COLO668 (cell line): ENCODE results near the gene SPOCD1.

ENCODE experiments used
- DNase-seq: peaks from one replicate; lab custom pipeline; 2025; ENCODE audit not compliant: unreplicated experiment; lab: John Stamatoyannopoulos, UW

Gene SPOCD1

DNA sequence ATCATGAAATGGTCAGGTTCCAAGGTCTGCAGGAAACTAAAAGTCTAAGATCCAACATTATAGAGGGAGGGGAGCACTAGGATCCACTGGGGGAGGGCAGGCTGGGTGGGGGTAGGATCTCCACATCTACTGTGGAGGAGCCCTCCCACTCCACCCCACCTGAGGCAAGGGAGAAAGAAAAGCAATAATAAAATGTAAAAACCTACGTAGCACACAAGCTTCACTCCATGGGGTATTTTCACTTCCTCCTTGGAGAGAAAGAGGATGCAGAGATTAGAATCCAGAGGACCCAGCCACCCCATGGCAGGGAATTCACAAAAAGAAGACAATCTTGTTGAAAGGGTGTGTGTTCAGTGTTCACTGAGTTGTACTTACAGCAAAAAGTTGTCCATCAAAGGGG lies 14.4 kb downstream of the SPOCD1 start:
- no peak for DNase-seq

DNA sequence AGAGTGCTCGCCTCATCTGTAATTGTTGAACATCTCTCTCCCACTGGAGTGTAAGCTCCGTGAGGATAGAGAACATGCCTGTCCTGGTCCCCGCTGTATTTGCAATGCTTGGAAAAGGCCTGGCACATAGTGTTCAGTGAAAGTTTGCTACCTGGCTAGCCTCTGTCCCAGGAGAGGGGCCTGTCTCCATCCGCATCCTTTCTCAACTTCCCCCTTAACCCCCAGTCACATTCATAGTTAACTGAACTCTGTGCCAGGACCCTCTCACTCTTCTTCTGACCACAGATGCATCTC lies 15.2 kb downstream of the SPOCD1 start:
- DNase-seq: no peak

DNA sequence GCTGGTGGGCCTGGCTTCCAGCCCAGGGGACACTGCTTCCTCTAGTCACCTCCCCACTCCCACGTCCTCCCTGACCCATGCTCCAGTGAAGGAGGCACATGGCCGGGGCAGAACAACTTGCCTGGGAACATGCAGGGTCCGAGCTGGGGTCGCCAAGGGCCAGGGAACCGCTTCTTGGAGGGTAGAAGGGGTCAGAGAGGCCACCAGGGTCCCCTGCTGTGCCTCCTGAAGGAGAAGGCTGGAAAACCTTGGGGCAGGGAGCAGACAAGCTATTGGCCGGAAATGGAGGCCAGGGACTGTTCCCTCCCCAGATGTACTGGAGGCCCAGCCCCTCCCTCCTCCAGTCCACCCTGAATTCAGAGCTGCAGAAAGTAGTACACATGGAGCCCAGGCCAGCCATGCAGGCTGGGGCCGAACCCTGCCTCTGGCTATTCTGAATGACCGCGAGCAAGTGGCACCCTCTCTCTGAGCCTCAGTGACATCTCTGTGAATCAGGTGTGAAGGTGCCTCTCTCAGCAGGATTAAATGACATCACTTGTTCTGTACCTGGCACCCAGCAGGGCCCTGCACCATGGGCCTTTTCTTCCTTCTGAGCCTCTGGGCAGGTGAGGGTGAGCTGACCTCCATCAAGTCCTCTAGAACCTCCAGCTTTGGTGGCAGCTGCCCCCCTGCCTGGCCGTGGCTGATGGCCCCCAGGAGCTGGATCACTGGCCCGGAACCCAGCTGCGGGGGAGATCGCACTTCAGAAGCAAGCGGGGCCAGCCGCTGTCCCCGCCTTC lies 15.7 kb downstream of the SPOCD1 start:
- DNase-seq: no peak

DNA sequence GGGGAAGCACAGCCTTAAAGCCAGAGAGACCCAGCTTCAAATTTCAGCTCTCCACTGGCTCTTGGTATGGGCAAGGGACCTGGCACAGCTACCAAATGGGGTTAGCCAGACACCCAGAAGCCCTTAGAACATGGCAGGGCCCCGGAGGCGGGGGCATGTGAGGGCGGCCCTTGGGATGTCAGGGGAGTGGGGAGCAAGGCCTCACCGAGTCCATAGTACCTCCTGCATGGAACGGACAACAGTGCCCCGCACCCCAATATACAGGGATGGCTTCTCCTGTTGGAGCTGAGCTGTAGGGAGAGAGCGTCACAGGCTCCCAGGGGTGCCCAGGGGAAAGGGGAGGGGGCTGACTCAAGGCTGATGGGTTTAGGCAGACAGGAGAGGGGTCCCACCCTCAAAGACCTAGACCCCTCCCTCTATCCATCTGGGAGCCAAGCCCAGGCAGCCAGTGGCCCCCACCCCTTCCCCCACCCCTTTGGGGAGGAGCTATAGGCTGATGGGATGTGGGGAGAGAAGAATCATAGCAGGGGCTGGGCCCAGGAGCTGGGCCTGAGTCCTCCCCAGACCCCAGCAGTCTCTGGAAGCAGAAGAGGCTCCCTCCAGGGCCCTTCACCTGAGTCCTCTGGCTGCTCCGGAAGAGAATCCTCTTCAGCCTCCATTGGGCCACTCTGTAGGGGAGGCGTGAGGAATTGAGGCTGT lies 16.5 kb downstream of the SPOCD1 start:
- no peak for DNase-seq

DNA sequence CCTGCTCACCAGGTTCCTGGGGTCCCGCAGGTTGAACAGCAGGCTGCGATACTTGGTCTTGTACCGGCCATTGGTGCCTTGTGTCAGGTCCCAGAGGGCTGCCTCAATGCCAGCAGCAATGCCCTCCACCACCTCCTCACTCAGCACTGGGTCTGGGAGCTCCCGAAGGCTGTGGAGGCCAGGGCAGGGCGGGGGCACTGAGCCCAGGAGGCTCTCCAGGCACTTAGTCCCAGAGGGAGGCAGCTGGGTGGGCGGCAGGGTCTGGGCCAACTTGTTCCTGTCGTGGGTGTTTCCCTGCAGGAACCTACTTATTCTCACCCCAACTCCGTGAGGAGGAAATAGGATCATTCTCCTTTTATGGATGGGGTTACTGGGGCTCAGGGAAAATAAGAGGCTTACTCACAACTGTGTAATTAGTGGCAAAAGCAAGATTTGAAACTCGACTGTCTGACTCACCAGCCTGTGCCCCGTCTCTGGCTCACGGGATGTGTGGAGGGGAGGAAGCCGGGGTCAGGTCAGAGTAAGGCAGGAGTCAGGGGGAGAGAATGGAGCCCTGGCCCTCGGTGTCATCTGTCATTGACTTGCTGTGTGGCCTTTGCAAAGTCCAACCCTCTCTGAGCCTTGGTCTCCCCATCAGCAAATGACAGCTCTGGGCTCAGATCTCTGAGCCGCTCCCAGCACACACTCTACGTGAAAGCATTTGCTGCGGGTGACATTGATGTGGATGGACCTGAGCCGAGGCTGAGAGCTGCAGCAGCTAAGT lies 17.2 kb downstream of the SPOCD1 start:
- DNase-seq: no peak

DNA sequence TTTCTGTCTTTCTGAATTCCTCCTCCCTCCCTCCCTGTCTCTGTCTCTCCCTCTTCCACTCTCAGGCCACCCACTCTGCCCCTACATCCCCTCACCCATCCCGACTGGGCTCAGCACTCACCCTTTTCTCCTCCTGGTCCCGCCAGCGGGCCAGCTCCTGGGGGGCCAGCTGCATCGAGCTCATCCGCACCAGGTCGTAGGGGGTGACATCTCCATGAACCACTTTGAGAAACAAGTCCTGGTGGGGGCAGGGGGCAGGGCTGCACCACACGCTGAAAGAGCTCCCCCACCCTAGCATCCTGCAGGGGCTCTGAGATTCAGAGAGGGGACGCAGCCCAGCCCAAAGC lies 17.8 kb downstream of the SPOCD1 start:
- DNase-seq: no peak

DNA sequence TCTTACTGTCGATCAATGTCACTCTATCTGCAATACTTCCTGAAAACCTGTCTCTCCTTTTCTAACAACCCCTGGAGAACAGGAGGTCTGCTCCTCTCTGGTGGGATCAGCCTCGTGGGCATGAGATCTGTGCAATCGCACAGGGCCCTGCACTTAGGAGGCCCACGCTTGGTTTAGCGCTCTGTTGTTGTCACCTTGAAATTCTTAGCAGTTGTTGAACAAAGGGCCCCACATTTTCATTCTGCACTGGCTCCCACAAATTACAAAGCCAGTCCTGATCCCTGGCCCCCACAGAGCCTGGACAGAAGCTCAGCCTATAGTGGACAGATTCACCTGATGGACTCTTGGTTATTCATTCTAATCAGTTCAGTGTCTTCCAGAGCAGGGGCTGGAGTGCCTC lies 18.6 kb downstream of the SPOCD1 start:
- DNase-seq: no peak

DNA sequence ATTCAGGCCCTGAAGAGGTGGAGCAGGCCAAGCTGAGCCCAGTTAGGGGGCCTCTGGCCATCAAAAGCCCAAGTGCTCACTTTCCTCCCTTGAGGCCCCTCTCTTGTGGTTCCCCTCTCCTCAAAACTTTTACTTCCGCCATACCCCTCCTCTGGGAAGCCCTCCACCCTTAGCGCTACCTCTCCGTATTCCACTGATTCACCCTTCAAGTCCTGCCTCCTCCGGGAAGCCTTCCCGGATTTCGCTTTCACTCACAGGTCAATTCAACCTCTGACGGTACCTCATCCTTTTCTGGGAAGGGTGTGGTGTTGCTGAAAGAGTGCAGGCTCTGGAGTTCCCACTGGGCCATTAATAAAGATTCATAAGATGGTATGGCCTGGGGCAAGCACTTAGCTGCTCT lies 19.1 kb downstream of the SPOCD1 start:
- no peak for DNase-seq

DNA sequence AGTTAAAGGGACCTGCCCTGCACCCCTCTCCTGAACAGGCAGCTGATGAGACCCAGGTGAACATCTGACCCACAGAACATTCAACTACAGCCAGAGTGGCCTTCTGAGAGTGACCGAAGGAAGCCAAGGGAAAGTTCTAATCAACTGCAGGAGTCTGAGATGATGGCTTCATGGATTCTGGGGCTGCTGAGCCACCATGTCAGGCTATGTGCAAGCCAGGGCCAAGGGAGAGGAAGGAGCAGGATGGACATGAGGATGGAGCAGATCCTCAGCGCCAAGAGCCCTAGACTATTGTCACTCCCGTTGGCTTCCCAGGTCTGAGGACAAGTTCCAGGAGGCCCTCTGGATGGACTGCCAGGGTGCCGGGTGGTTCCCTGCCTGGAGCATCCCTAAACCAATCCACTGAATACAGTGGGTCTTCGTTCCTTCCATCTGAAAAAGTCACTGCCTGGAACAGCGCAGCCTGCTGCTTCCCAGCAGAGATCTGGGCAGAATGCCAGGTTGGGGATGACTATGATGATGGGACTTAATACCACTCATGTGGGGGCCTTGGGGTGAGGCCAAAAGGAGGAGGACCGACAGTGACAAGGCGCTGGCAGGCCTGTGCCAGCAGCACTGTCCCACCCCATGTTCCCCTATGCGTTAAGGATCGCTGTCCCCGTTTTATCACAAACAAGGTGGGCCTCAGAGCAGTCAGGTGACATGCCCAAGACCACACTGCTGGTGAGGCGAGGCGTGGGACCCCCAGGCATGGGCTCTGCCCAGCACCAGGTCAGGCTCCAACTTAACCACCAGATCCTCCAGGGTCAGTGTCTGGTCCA lies 19.8 kb downstream of the SPOCD1 start:
- peak; percentile 64 for DNase-seq

DNA sequence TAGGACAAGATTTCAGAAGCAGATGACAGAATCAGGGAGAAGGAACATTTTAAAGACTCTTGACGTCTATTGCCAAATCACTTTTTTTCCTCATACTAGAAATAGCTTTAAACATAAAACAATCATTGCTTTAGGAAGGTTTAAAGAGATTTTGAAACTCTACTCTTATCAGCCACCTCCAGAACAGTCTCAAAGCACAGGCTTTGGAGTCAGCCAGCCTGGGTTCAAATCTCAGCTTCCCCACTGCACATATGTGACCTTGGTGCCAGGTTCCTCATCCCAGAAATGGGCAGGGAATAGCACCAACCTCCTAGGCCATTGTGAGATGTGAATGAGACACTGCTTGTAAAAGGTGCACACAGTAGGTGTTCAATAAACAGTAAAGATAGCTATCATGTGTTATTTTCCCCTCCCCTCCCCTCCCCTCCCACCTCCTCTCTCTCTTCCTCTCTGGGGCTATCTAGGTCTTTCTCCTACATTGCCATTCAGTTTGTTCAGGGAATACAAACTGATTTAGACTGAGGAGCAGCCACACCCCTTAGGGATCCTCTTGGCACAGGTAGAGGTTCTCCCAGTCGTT lies 20.6 kb downstream of the SPOCD1 start:
- no peak for DNase-seq

DNA sequence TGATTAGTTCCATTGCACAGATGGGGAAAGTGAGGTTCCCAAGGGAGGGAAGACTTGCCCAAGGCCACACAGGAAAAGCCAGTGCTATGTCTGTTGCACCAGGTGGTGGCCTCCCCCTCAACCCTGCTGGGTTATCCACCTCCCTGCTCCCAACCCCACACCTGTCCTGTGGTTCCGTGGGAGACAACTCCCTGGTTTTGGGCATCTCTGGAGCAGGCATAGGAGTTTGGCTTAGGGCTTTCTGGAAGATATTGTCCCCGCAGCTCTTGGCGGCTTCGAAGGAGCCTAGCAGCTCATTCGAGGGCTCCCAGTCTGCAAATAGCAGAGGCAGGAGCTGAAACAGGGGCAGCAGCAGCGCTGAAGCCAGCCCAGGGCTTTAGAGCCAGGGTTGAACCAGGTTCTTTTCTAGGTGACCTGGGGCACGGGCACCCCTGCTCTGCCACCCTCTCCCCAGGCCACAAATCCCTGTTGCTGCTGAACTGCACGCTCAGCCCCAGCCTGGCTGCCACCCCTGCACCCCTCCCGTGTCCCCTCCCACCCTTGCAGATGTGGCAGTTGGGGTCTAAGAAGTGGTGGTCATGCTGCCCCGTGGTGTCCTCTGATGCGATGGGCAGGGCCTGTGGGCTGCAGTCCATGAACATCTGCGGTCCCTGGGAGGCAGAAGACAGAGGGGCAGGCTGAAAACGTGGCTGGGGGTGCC lies 22.1 kb downstream of the SPOCD1 start:
- no peak for DNase-seq

DNA sequence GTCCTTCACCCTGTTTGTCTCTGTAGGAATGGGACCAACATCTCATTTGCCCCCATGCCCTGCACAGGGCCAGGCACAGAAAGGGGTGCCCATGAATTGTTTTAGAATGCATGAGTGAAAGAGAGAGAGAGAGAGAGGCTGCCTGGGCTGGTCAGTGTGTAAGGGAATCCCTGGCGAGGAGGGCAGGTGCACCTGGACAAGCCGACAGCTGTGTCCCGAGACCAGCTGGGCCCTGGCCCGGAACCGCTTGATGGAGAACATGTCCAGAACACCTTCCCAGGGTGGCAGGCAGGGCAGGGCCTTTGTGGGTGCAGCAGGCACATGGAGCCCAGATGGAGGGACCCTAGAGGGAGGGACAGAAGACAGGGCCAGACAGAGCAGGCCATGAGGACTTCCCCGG lies 22.7 kb downstream of the SPOCD1 start:
- DNase-seq: no peak

DNA sequence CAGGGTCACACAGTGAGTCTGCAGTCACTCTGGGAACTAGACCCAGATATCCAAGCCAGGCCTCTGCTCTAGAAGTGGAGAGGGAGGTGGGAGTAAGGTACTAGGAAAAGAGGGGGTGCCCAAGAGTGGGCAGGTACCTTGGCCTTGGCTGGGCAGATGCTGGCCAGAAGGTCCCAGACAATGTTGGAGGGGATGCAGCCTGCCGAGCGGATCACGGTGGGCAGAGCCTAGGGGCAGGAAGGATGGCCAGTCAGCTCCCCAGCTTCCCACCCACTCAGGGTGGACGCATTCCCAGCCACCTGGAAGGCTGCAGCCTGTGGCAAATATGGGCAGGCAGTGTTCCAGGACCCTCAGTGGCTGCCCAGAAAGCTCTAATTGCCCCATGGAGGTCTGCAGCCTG lies 23.3 kb downstream of the SPOCD1 start:
- DNase-seq: no peak

DNA sequence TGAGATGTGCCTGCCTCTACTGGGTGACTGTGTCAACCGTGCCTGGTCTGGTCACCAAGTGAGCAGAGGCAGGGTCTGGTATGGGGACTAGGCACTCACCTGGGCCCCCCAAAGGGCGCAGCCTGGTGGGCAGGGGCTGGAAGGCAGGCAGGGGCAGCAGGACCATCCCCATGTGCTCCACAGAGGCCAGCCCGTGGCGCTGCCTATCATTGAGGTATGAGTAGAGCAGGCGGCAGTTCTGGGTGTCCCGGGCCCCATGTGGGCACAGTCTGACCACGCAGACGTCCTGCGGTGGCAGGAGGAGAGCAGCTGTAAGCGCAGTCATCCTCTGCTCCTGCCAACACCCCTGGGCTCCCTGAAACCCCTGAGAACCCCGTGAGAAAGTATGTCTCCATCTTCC lies 23.7 kb downstream of the SPOCD1 start:
- DNase-seq: no peak

DNA sequence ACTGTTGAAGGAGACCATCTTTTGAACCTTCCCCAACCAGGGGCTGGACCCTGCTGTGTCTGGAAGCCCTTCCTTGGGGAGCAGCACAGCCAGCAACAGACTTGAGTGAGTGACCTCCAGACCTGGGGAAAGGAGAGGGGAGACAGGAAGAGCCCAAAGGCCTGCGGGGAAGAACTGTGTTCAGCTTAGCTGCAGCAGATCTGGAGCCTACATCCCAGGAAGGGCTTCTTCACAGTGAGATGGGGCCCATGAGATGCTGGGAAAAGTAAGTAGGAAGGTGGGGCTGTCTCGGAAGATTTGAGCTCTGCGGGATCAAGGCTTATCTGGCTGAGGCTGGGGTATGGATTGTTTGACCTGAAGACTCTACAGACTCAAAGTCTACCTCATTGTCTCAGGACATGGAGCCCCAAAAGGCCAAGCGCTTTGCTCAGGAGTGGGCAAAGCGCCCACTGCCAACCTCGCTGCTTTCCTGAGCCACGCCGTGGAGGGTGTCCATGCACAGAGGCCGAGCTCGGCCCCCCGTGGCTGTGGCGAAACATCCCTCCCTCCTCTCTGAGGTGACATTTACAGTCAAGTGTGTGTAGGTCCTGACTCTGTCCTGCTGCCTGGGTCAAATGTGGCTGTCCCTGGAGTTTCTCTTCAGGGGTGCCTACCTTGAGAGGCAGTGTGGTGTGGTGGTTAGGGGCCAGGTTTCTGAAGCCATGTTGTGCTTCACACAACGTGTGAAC lies 24.5 kb downstream of the SPOCD1 start:
- no peak for DNase-seq

DNA sequence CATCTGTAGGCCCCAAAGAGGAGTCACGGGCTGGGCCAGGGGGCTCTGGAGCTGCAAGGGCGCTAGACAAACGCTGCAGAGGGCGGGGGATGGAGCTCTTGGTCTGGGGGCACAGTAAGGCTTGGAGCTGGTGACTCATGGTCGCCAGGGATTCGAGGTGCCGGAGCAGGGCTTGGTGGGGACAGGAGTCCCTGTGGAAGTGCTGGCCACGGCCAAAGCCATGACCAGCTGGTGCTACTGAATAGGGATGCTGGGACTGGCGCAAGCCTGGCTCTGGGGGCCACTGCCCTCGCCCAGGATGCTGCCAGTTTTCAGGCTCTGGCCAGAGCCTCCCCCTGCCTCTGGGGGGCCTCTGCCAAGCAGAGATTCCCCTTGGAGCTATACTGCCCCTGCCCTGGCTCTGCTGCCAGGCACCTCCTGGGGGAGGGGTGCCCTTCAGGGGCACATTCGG lies 25.2 kb downstream of the SPOCD1 start:
- no peak for DNase-seq

DNA sequence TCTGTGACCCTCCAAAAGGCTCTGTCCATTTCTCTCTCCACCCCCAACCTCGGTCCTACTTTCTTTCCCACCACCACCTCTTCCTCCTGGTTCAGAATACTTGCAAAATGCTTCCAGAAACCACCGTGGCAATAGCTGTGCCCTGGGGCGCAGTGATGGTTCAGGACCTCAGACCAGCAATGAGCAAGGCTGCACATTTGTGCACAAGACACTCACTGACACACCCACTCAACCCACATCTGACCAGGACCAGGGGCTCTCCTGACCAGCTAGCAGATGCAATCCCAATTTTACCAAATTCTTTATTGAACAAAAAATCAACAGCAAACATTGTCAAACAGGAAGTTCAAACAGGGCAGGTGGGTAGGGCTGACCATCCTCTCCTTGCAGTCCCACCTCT lies 25.7 kb downstream of the SPOCD1 start:
- DNase-seq: no peak

DNA sequence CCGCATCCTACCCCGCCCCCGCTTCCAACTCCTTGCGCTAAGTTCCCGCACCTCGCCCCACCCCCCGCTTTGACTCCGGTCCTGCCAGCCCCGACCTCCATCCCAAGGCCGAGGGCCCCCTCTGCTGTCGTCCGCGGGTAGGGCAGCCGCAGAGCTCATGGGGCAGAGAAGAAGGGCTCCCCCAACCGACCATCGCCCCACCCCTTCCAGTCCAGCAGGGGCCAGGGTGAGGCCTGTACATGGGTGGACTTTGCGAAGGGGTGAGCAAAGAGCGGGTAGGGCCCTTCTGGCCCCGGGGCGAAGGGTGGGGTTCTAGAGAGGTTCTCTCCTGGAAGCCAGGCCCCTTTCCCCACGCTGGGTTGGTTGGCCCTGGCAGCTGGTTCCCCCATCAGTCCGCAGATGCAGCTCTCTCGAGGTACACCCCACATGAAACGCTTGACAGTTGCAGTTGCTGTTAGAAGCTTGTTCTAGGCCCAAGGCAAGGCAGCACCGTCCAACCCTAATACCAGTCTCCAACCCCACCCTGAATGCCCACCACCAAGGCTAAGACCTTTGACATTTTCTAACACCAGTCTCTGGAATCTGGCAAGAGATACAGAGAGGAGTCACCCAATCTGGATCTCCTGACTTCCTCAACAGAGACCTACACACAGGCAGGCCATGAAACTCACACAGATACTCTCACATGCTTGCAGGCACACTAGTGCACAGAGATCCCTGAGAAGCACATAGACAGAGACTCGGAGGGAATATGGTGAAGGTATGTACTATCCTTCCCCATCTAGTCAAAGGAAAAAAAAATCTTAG lies 26.4 kb downstream of the SPOCD1 start:
- peak; percentile 94 for DNase-seq

DNA sequence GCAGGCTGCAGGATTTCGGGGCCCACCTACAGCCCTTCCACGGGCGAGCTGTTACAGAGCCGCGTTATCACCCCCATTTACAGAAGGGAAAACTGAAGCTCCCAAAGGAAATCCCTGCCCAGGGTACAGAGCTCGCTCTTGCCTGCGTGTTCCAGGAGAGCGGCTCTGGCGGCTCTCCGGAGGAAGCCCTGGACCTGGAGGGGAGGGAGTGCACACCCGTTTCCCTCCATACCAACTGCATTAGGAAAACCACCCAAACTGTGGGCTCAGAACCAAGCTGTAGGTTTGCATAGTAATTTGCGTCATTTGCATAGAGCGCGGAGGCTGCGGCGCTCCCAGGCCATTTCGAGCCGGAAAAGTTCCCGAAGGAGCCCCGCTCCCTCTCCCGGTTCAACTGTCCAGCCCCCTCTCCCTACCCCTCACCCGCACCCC lies 27.0 kb downstream of the SPOCD1 start:
- DNase-seq: no peak
